Upper lobe of left lung (tissue), 6 donors: ENCODE measurements around the gene TF. TPM values are rescaled to one million over a fixed set of nuclear protein-coding genes. Genes with fewer than 3 reads are reported as not detected.

Source experiments
- ATAC-seq, 2 donors: fragments of 200-7000 bp; cut with Tn5 transposase; one replicate each; pipeline ENCODE4 v1.9.1; 2022; ENCODE audit warnings: mild to moderate bottlenecking in 2 of 2, moderate library complexity in 2 of 2; ENCODE audit not compliant: low FRiP score in 2 of 2
- DNase-seq, 2 donors: peaks; one replicate each; pipeline ENCODE4 v3.0.0-alpha.2; 2019 to 2020
- H3K27ac ChIP-seq, 4 donors: fragments of 200-600 bp; sonication (generic); one replicate each; pipeline ENCODE4 v1.5.1; 2016 to 2019
- H3K27me3 ChIP-seq, 4 donors: fragments of 200-600 bp; sonication (generic); one replicate each; pipeline ENCODE4 v1.5.1; 2017 to 2019
- H3K36me3 ChIP-seq, 4 donors: fragments of 200-600 bp; sonication (generic); one replicate each; pipeline ENCODE4 v1.5.1; 2016 to 2019
- H3K4me1 ChIP-seq, 4 donors: fragments of 200-600 bp; sonication (generic); one replicate each; pipeline ENCODE4 v1.5.1; 2018 to 2019
- H3K4me3 ChIP-seq, 4 donors: fragments of 200-600 bp; sonication (generic); one replicate each; pipeline ENCODE4 v1.5.1; 2017 to 2019; ENCODE audit warnings: mild to moderate bottlenecking in 2 of 4, moderate library complexity in 1 of 4
- H3K9me3 ChIP-seq, 4 donors: fragments of 200-600 bp; sonication (generic); one replicate each; pipeline ENCODE4 v1.5.1; 2018 to 2019
- CTCF ChIP-seq, 6 experiments: fragments of 450-650 bp in 4 of 6; fragments of 200-600 bp in 2 of 6; sonication (generic) in 2 of 6; IDR thresholded peaks; one replicate each; pipeline ENCODE4 v1.5.1; 2016 to 2019; ENCODE audit warnings: antibody characterized with exemption in 6 of 6
- EP300 ChIP-seq, 4 donors: sonication (generic); formaldehyde crosslinking; IDR thresholded peaks; one replicate each; pipeline ENCODE4 v1.5.1; 2017; ENCODE audit warnings: antibody characterized with exemption in 4 of 4, control low read depth in 2 of 4
- POLR2A ChIP-seq, 4 donors: fragments of 450-650 bp; IDR thresholded peaks; one replicate each; pipeline ENCODE4 v1.5.1; 2016 to 2017; ENCODE audit warnings: antibody characterized with exemption in 4 of 4, mild to moderate bottlenecking in 2 of 4
- POLR2AphosphoS5 ChIP-seq, 2 donors: sonication (generic); formaldehyde crosslinking; IDR thresholded peaks; one replicate each; pipeline ENCODE4 v1.5.1; 2017; ENCODE audit warnings: antibody characterized with exemption in 2 of 2
- WGBS, 2 donors: methylation state at CpG; one replicate each; pipeline ENCODE4 v1.1.5; 2017 to 2018; 5-methylcytosine and 5-hydroxymethylcytosine counted together
- total RNA-seq, 6 donors: library from RNA; depleted of rRNA in 4 of 6; stranded (reverse); fragments of >200 nt in 4 of 6; gene quantifications; one replicate each; pipeline versions ENCODE4 v1.1.0 to v1.2.1, GENCODE V29; 2016 to 2021
- donor health status: DM: no; HTN: no; CAD: no; lungs with moderate emphysema.
- donor health status: DM: no; HTN: yes; CAD: no; lungs with severe emphysema.

Gene TF
- total RNA-seq, 6 donors from 2014 or later = 0.61 to 15.5 (median 3.7) TPM

- TF ChIP-seq EP300 (IDR thresholded peaks at IDR 0.05) (no peak), CTCF (IDR thresholded peaks at IDR 0.05) (no peak), POLR2AphosphoS5 (IDR thresholded peaks at IDR 0.05) (no peak), POLR2A (IDR thresholded peaks at IDR 0.05) (no peak)
Measured at GRCh38 chr3:133754455-133754854, 8.3 kb downstream of the TF start.

GRCh38 chr3:133754973-133755828 is 9.0 kb downstream of the TF start:
- ATAC-seq = peak in 1 of 2 donors; percentile 20
- H3K27me3 ChIP-seq = no peaks in the 10 kb centered on the region
- H3K27ac ChIP-seq = no peak overlapping the region
- no peaks in the 10 kb centered on the region for H3K9me3 ChIP-seq
- TF ChIP-seq EP300 (IDR thresholded peaks at IDR 0.05) (no peak), POLR2AphosphoS5 (IDR thresholded peaks at IDR 0.05) (no peak), CTCF (IDR thresholded peaks at IDR 0.05) (no peak), POLR2A (IDR thresholded peaks at IDR 0.05) (no peak)
- H3K4me3 ChIP-seq = no peak overlapping the region
- no peaks in the 10 kb centered on the region for H3K4me1 ChIP-seq
- 83% methylated on average over 8 to 10 of the region's 10 CpGs for WGBS, 2 donors
- DNase-seq = no peak
- no peaks in the 10 kb centered on the region for H3K36me3 ChIP-seq

More at GRCh38 chr3:133754455-133754854, 8.3 kb downstream of the TF start:
- Histone ChIP-seq H3K4me3 (no peak overlapping the region), H3K27ac (no peak overlapping the region), H3K4me1 (no peaks in the 10 kb centered on the region), H3K9me3 (no peaks in the 10 kb centered on the region), H3K27me3 (no peaks in the 10 kb centered on the region), H3K36me3 (no peaks in the 10 kb centered on the region)
- DNase-seq = no peak
- WGBS, 2 donors = 82 to 83% methylated on average over 4 to 5 of the region's 5 CpGs
- no peak for ATAC-seq

- Histone ChIP-seq H3K27ac (no peak overlapping the region), H3K36me3 (no peaks in the 10 kb centered on the region), H3K4me1 (no peaks in the 10 kb centered on the region), H3K27me3 (no peaks in the 10 kb centered on the region), H3K4me3 (no peak overlapping the region), H3K9me3 (no peaks in the 10 kb centered on the region)
- TF ChIP-seq CTCF (IDR thresholded peaks at IDR 0.05) (no peak), EP300 (IDR thresholded peaks at IDR 0.05) (no peak), POLR2AphosphoS5 (IDR thresholded peaks at IDR 0.05) (no peak), POLR2A (IDR thresholded peaks at IDR 0.05) (no peak)
- ATAC-seq (no peak), DNase-seq (peak in 1 of 2 donors; percentile 11)
- 84 to 88% methylated on average over 20 of the region's 20 CpGs for WGBS, 2 donors
Measured at GRCh38 chr3:133756716-133757694, 10.8 kb downstream of the TF start.

- Histone ChIP-seq H3K36me3 (no peaks in the 10 kb centered on the region), H3K9me3 (no peaks in the 10 kb centered on the region), H3K4me3 (no peak overlapping the region), H3K27me3 (no peaks in the 10 kb centered on the region), H3K27ac (no peak overlapping the region), H3K4me1 (no peaks in the 10 kb centered on the region)
- 57 to 60% methylated on average over 6 of the region's 6 CpGs for WGBS, 2 donors
- DNase-seq = no peak
- TF ChIP-seq POLR2A (IDR thresholded peaks at IDR 0.05) = no peak
- TF ChIP-seq CTCF (IDR thresholded peaks at IDR 0.05) = no peak
- no peak for TF ChIP-seq EP300 (IDR thresholded peaks at IDR 0.05)
- no peak for TF ChIP-seq POLR2AphosphoS5 (IDR thresholded peaks at IDR 0.05)
- ATAC-seq = no peak
Measured at GRCh38 chr3:133757701-133758567, 11.7 kb downstream of the TF start.
